Measurements from ENCODE around the gene STEAP2.

GRCh38 chr7:90272242-90272641 is 60.7 kb downstream of the STEAP2 start:
- no peak for TF ChIP-seq CTCF (IDR thresholded peaks at IDR 0.05; ENCODE audit: insufficient read depth, low read depth, low read length)
- no peak for TF ChIP-seq EZH2 (IDR thresholded peaks at IDR 0.05; ENCODE audit: insufficient read depth, low read length)
